ENCODE measurements around the gene TBX19.

TBX19 gene

GRCh38 chr1:168360151-168361021 is 79.7 kb downstream of the TBX19 start:
- DNase-seq (ENCODE audit: low read depth), result no peak

- no peak for DNase-seq (ENCODE audit: low read depth)
Observed at GRCh38 chr1:168361252-168361651, 80.6 kb downstream of the TBX19 start.

DNA sequence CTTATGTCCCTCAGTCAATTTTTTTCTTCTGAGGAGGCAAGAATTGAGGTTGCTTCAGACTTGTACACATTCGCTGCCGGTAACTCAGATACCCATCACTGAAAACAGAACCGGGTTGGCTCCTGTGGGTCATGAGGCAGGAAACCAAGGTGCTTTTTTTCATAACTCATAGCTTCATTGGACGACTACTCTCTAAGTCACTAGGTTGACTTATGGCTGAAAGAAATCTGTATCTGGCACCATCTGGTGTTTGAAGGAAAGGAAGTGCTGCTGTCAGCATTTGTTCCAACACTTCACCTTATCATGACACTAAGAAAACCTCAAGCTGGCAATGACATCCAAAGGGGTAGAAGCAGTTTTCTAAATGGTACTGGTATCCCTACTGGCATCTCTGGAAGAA is 82.3 kb downstream of the TBX19 start:
- DNase-seq (ENCODE audit: low read depth), result peak; percentile 11

All from stimulated activated CD8-positive, alpha-beta memory T cell treated with anti-CD3 and anti-CD28 coated beads, Interleukin-12 subunit alpha, Interleukin-12 subunit beta, amount 100 ng/mL, for 4 hours (primary cell).